GM19238 (cell line): Measurements from ENCODE around the gene ACTN1.
A peak's percentile ranks its signal among the peaks of the same experiment; 100 is the strongest.
"Not testable (repeated sequence)": the region's sequence is repeated elsewhere in the genome, so short reads cannot be mapped to it uniquely, and the experiment has no call there.

ENCODE experiments used
- DNase-seq: peaks from one replicate; pipeline ENCODE4 v3.0.0; 2011; ENCODE audit warnings: low spot score; ENCODE audit not compliant: insufficient read length

ACTN1 gene

GRCh38 chr14:68986926-68987652 lies 8.0 kb upstream of the ACTN1 start:
- no peak for DNase-seq

- no peak for DNase-seq
Measured at GRCh38 chr14:68986225-68986624, 7.1 kb upstream of the ACTN1 start.

- DNase-seq = no peak
Measured at GRCh38 chr14:68984686-68985085, 5.6 kb upstream of the ACTN1 start.

- DNase-seq = no peak
Measured at GRCh38 chr14:68983191-68983590, 4.1 kb upstream of the ACTN1 start.

GRCh38 chr14:68982581-68982980 lies 3.5 kb upstream of the ACTN1 start:
- no peak for DNase-seq

GRCh38 chr14:68981539-68981976 lies 2.5 kb upstream of the ACTN1 start:
- DNase-seq = no peak

GRCh38 chr14:68981139-68981538 lies 2.0 kb upstream of the ACTN1 start:
- no peak for DNase-seq

GRCh38 chr14:68979722-68980451 lies 785 bp upstream of the ACTN1 start:
- DNase-seq = no peak

GRCh38 chr14:68978172-68978911 lies 760 bp downstream of the ACTN1 start:
- DNase-seq = peak; percentile 34

GRCh38 chr14:68977718-68978171 lies 1.4 kb downstream of the ACTN1 start:
- no peak for DNase-seq

GRCh38 chr14:68977180-68977717 lies 1.9 kb downstream of the ACTN1 start:
- no peak for DNase-seq

- DNase-seq = no peak
Measured at GRCh38 chr14:68976160-68977067, 2.7 kb downstream of the ACTN1 start.

- DNase-seq = no peak
Measured at GRCh38 chr14:68975667-68976066, 3.4 kb downstream of the ACTN1 start.

GRCh38 chr14:68974759-68975347 lies 4.2 kb downstream of the ACTN1 start:
- no peak for DNase-seq

- no peak for DNase-seq
Measured at GRCh38 chr14:68973639-68974038, 5.5 kb downstream of the ACTN1 start.

GRCh38 chr14:68973219-68973565 lies 5.9 kb downstream of the ACTN1 start:
- DNase-seq = not testable (repeated sequence)

- DNase-seq = no peak
Measured at GRCh38 chr14:68972507-68973218, 6.4 kb downstream of the ACTN1 start.

- no peak for DNase-seq
Measured at GRCh38 chr14:68971411-68972035, 7.6 kb downstream of the ACTN1 start.

GRCh38 chr14:68970736-68971135 lies 8.4 kb downstream of the ACTN1 start:
- no peak for DNase-seq
